Stimulated activated CD8-positive, alpha-beta memory T cell treated with anti-CD3 and anti-CD28 coated beads, Interleukin-15, amount 100 ng/mL, for 48 hours (primary cell): Measurements from ENCODE around the gene GOLGA6B.
"Not testable (repeated sequence)": the region's sequence is repeated elsewhere in the genome, so short reads cannot be mapped to it uniquely, and the experiment has no call there.

Source experiments
- DNase-seq, 2 donors: peaks; one replicate each; pipeline ENCODE4 v3.0.0-alpha.2; 2020; ENCODE audit warnings: low read depth in 2 of 2

The GOLGA6B gene

GRCh38 chr15:72665706-72666105 lies 11.2 kb downstream of the GOLGA6B start:
- not testable (repeated sequence) for DNase-seq

- not testable (repeated sequence) for DNase-seq
Measured at GRCh38 chr15:72669803-72670202, 15.3 kb downstream of the GOLGA6B start.

- DNase-seq: peak; percentile 54 to 56
Measured at GRCh38 chr15:72670656-72671352, 16.3 kb downstream of the GOLGA6B start.

GRCh38 chr15:72671525-72671924 lies 17.0 kb downstream of the GOLGA6B start:
- DNase-seq: no peak

- DNase-seq: no peak
Measured at GRCh38 chr15:72676838-72677237, 22.3 kb downstream of the GOLGA6B start.

- DNase-seq: no peak
Measured at GRCh38 chr15:72680931-72681330, 26.4 kb downstream of the GOLGA6B start.

GRCh38 chr15:72682772-72683171 lies 28.3 kb downstream of the GOLGA6B start:
- DNase-seq: no peak

GRCh38 chr15:72685301-72685924 lies 30.9 kb downstream of the GOLGA6B start:
- no peak for DNase-seq

- DNase-seq: peak; percentile 83
Measured at GRCh38 chr15:72685925-72686794, 31.7 kb downstream of the GOLGA6B start, which contains the start of the genes BBS4 and HIGD2B. BBS4 (plus strand) TSS chr15:72686207; CDS start chr15:72686228, 21 bp downstream. HIGD2B (minus strand) TSS chr15:72686182; CDS start chr15:72676374, 9,808 bp downstream.

- no peak for DNase-seq
Measured at GRCh38 chr15:72688697-72689096, 34.2 kb downstream of the GOLGA6B start.

GRCh38 chr15:72690938-72691337 lies 36.4 kb downstream of the GOLGA6B start:
- DNase-seq: no peak

- no peak for DNase-seq
Measured at GRCh38 chr15:72698938-72699337, 44.4 kb downstream of the GOLGA6B start.

GRCh38 chr15:72700076-72700475 lies 45.6 kb downstream of the GOLGA6B start:
- no peak for DNase-seq

- no peak for DNase-seq
Measured at GRCh38 chr15:72706266-72706665, 51.8 kb downstream of the GOLGA6B start.

GRCh38 chr15:72708551-72709303 lies 54.2 kb downstream of the GOLGA6B start:
- not testable (repeated sequence) for DNase-seq
